Hypothalamus (tissue), 51 donors: ENCODE measurements around the gene CREM.

Experiments
- DNase-seq, 51 donors: peaks; one replicate each; lab custom pipeline; 2025; lab: John Stamatoyannopoulos, UW

CREM gene

GRCh38 chr10:35191523-35191922, 64.9 kb downstream of the CREM start:
- peak in 7 of 51 donors; percentile 14 to 41 (median 24) for DNase-seq

GRCh38 chr10:35192645-35193249, 66.1 kb downstream of the CREM start:
- no peak for DNase-seq

GRCh38 chr10:35194471-35194870, 67.8 kb downstream of the CREM start:
- DNase-seq = no peak

- DNase-seq = no peak
These were observed 68.3 kb downstream of the CREM start for GRCh38 chr10:35194906-35195305.

- DNase-seq = peak in 29 of 51 donors; percentile 10 to 88 (median 39)
These were observed 69.0 kb downstream of the CREM start for GRCh38 chr10:35195361-35196306.

GRCh38 chr10:35200487-35200886, 73.8 kb downstream of the CREM start:
- DNase-seq = no peak

- DNase-seq = no peak
These were observed 74.6 kb downstream of the CREM start for GRCh38 chr10:35201234-35201633.

- DNase-seq = no peak
These were observed 75.4 kb downstream of the CREM start for GRCh38 chr10:35202050-35202449.

GRCh38 chr10:35203745-35204144, 77.1 kb downstream of the CREM start:
- no peak for DNase-seq

GRCh38 chr10:35204650-35205319, 78.1 kb downstream of the CREM start:
- DNase-seq = no peak

- DNase-seq = no peak
These were observed 79.6 kb downstream of the CREM start for GRCh38 chr10:35206274-35206673.

- peak in 12 of 51 donors; percentile 10 to 60 (median 28) for DNase-seq
These were observed 81.9 kb downstream of the CREM start for GRCh38 chr10:35208536-35208935.

- peak in 1 of 51 donors; percentile 52 for DNase-seq
These were observed 82.4 kb downstream of the CREM start for GRCh38 chr10:35208949-35209613.

- DNase-seq = peak in 1 of 51 donors; percentile 16
These were observed 84.3 kb downstream of the CREM start for GRCh38 chr10:35210961-35211360.

- DNase-seq = no peak
These were observed 84.7 kb downstream of the CREM start for GRCh38 chr10:35211390-35211789.

- DNase-seq = peak in 18 of 51 donors; percentile 6 to 49 (median 20)
These were observed 86.2 kb downstream of the CREM start for GRCh38 chr10:35212856-35213255.

GRCh38 chr10:35213699-35214098, 87.1 kb downstream of the CREM start:
- DNase-seq = no peak

GRCh38 chr10:35214607-35215020, 88.0 kb downstream of the CREM start:
- DNase-seq = peak in 2 of 51 donors; percentile 30 to 34

GRCh38 chr10:35215107-35215506, 88.5 kb downstream of the CREM start:
- DNase-seq = no peak

GRCh38 chr10:35216303-35216905, 89.8 kb downstream of the CREM start:
- DNase-seq = peak in 20 of 51 donors; percentile 5 to 55 (median 30)
